HCT116 (cell line): ENCODE results near the gene TTLL10.
"Not testable (repeated sequence)": the region's sequence is repeated elsewhere in the genome, so short reads cannot be mapped to it uniquely, and the experiment has no call there.

Experiments used
- CTCF ChIP-seq, 3 experiments: fragments of 200-600 bp in 1 of 3; sonication (generic) in 1 of 3; IDR thresholded peaks in 2 of 3; conservative IDR thresholded peaks in 1 of 3; 2 replicates each; pipeline ENCODE4 v1.5.1; 2012 to 2017; ENCODE audit warnings: low read depth in 2 of 3, low read length in 2 of 3, antibody characterized with exemption in 1 of 3, borderline replicate concordance in 1 of 3, control low read depth in 1 of 3, mild to moderate bottlenecking in 1 of 3, mixed read lengths in 1 of 3, mixed run types in 1 of 3, moderate library complexity in 1 of 3; ENCODE audit not compliant: insufficient read depth in 1 of 3
- EZH2 ChIP-seq: fragments of 200-600 bp; sonication (generic); IDR thresholded peaks from 2 replicates; pipeline ENCODE4 v1.6.1; 2017; ENCODE audit warnings: antibody characterized with exemption, mixed run types
- POLR2A ChIP-seq: IDR thresholded peaks from 2 replicates; pipeline ENCODE4 v1.7.0; 2011; ENCODE audit warnings: borderline replicate concordance; ENCODE audit not compliant: insufficient read depth, insufficient read length; ENCODE audit errors: extremely low read depth
- POLR2AphosphoS5 ChIP-seq: IDR thresholded peaks from 2 replicates; pipeline ENCODE4 v1.6.1; 2011; ENCODE audit warnings: mild to moderate bottlenecking, low read depth, low read length, moderate library complexity
- RAD21 ChIP-seq: IDR thresholded peaks from 2 replicates; pipeline ENCODE4 v1.6.1; 2012; ENCODE audit warnings: low read depth, mild to moderate bottlenecking
- REST ChIP-seq: IDR thresholded peaks from 2 replicates; pipeline ENCODE4 v1.6.1; 2012; ENCODE audit warnings: low read depth
- SP1 ChIP-seq: IDR thresholded peaks from 2 replicates; pipeline ENCODE4 v1.6.1; 2012; ENCODE audit warnings: low read depth
- YY1 ChIP-seq: IDR thresholded peaks from 2 replicates; pipeline ENCODE4 v1.6.1; 2011; ENCODE audit warnings: low read length, low read depth, moderate library complexity, mild to moderate bottlenecking; ENCODE audit not compliant: insufficient replicate concordance; ENCODE audit errors: extremely low read depth
- ZNF274 ChIP-seq: fragments of 200-500 bp; sonication (Bioruptor generic); IDR thresholded peaks from 2 replicates; pipeline ENCODE4 v1.6.1; 2014; ENCODE audit warnings: mild to moderate bottlenecking, low read depth, low read length, inconsistent platforms

- TF ChIP-seq POLR2AphosphoS5; CTCF (IDR thresholded peaks at IDR 0.05 in 2 of 3, conservative IDR thresholded peaks at IDR 0.05 in 1 of 3; ENCODE audit: borderline replicate concordance in 1 of 3, insufficient read depth in 1 of 3, low read depth in 2 of 3, low read length in 2 of 3); POLR2A; SP1; YY1; ZNF274; EZH2; REST; RAD21: not testable (repeated sequence)
Measured at GRCh38 chr1:1176063-1176761, 2.5 kb downstream of the TTLL10 start.
